Fibroblast of mammary gland (primary cell): ENCODE data around the gene BPIFB2.

Experiments
- DNase-seq: peaks from one replicate; pipeline ENCODE4 v3.0.0-alpha.2; 2010; ENCODE audit warnings: low read depth
- H3K4me3 ChIP-seq: 2 replicates; pipeline ENCODE4 v1.5.1; 2011; ENCODE audit warnings: low read depth, mild to moderate bottlenecking, low read length, moderate library complexity; ENCODE audit not compliant: control insufficient read depth
- TF ChIP-seq, protein P1 (sequence below): conservative IDR thresholded peaks from 2 replicates; pipeline ENCODE4 v1.5.1; 2011; ENCODE audit warnings: low read depth, low read length, inconsistent platforms; ENCODE audit not compliant: control insufficient read depth, insufficient read depth

Gene BPIFB2

GRCh38 chr20:33024609-33025317 is 17.3 kb downstream of the BPIFB2 start:
- no peak for DNase-seq
- TF ChIP-seq, protein P1, sequence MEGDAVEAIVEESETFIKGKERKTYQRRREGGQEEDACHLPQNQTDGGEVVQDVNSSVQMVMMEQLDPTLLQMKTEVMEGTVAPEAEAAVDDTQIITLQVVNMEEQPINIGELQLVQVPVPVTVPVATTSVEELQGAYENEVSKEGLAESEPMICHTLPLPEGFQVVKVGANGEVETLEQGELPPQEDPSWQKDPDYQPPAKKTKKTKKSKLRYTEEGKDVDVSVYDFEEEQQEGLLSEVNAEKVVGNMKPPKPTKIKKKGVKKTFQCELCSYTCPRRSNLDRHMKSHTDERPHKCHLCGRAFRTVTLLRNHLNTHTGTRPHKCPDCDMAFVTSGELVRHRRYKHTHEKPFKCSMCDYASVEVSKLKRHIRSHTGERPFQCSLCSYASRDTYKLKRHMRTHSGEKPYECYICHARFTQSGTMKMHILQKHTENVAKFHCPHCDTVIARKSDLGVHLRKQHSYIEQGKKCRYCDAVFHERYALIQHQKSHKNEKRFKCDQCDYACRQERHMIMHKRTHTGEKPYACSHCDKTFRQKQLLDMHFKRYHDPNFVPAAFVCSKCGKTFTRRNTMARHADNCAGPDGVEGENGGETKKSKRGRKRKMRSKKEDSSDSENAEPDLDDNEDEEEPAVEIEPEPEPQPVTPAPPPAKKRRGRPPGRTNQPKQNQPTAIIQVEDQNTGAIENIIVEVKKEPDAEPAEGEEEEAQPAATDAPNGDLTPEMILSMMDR, result no peak
- H3K4me3 ChIP-seq, result no peak overlapping the region

DNA sequence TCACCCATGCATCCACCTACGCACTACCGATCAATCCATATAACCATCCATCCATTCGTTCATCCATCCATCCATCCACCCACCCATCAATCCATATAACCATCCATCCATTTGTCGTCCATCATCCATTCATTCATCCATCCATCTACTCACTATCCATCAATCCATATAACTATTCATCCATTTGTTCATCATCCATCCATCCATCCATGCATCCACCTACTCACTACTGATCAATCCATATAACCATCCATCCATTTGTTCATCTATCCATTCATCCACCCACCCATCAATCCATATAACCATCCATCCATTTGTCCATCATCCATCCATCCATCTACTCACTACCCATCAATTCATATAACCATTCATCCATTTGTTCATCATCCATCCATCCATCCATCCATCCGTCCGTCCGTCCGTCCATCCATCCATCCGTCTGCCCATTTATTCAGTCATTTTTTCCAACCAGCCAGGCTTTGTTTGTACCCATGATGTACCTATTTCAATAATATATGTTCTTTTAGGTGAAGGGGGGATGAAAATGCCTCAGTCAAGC is 17.9 kb downstream of the BPIFB2 start:
- no peak overlapping the region for H3K4me3 ChIP-seq

DNA sequence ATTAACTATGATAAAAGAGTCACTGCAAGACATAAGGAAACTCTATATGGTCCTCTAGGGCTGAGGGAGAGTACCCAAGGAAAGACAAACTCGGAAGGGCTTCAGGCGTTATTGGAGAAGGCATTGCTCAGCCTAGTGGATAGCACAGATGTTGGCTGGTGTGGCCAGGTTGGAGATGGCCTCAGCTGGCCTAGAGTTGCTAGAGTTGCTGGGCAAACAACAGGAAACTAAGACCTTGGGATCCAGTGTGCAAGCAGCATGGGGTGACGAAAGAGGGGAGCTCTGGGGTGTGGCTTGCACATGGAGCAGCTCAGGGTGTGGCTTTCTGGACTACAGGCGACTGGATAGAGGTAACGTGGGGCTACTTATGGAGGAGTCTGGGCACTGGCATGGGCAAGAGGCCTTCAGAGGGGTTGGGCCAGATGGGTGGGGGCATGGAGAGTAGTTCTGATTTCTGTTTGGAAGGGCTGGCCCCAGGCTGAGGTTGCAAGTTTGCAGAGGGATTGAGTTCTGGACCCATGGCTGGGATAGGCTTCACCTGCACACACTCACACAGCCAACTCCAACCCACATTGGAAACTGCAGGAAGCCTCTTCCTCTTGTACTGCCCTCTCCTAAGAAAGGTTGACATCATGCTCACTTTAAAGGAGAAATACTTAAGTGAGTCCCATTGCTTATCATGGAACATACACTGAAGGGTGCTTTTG is 18.7 kb downstream of the BPIFB2 start:
- no peak overlapping the region for H3K4me3 ChIP-seq
- TF ChIP-seq, protein P1, result no peak
- no peak for DNase-seq

More for the DNA sequence above, 17.9 kb downstream of the BPIFB2 start:
- TF ChIP-seq, protein P1, result no peak
- DNase-seq, result no peak

- DNase-seq, result no peak
- H3K4me3 ChIP-seq, result no peak overlapping the region
Observed at GRCh38 chr20:33026779-33027759, 19.6 kb downstream of the BPIFB2 start.

DNA sequence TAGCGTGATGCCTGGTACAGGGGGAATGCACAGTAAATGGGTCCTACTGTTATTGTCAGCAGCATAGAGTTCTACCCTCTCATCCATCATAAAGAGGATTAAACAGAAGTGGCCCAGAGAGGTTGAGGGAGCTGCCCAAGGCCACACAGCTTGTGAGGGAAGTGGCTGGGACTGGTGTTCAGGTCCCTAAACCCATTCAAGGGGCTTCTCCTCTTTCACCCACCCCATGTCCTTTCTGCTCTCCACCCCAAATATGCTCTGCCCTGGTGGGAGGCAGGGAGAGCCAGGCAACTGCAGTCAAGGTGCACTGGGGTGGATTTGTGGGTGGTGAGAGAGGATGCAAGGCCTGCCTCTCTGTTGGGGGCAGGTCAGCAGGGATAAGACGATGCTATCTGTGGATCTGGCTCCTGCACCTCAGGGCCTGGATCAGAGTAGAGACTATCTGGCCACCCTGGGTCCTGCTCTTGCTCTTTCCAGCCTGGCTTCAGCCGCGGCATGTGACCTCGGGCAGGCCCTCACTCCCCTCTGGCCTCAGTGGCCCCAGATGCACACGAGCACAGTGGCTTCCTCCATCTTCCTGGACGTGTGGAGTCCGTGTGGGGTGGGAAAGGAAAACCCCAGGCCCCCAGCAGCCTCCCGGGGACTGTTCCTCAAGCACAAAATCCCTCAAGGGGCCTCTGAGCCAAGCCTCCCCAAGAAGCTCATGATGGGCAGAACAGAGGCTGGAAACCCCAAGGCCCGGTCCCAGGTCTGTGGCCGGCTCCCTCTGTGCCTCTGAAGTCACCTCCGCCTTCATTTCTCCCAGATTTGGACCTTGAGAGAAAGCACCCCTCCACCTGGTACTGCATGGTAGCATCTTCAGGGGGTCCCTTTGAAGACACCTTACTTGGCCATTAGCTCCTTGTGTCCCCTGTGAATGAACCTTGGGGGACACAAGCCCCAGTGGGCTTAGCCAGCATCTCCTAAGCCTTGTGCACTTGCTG is 20.6 kb downstream of the BPIFB2 start:
- no peak overlapping the region for H3K4me3 ChIP-seq
- DNase-seq, result no peak
- TF ChIP-seq, protein P1, result no peak

More at GRCh38 chr20:33026779-33027759, 19.6 kb downstream of the BPIFB2 start:
- TF ChIP-seq, protein P1, result no peak

- H3K4me3 ChIP-seq, result no peak overlapping the region
- TF ChIP-seq, protein P1, result no peak
- no peak for DNase-seq
Observed at GRCh38 chr20:33028875-33029274, 21.4 kb downstream of the BPIFB2 start.
